Activated CD4-positive, alpha-beta T cell treated with anti-CD3 and anti-CD28 coated beads, Interleukin-2, amount 50 U/mL, for 16 hours (primary cell): Measurements from ENCODE around the gene ZNF454.

Experiments used
- DNase-seq: peaks from one replicate; pipeline ENCODE4 v3.0.0-alpha.2; 2020

ZNF454 gene

DNA sequence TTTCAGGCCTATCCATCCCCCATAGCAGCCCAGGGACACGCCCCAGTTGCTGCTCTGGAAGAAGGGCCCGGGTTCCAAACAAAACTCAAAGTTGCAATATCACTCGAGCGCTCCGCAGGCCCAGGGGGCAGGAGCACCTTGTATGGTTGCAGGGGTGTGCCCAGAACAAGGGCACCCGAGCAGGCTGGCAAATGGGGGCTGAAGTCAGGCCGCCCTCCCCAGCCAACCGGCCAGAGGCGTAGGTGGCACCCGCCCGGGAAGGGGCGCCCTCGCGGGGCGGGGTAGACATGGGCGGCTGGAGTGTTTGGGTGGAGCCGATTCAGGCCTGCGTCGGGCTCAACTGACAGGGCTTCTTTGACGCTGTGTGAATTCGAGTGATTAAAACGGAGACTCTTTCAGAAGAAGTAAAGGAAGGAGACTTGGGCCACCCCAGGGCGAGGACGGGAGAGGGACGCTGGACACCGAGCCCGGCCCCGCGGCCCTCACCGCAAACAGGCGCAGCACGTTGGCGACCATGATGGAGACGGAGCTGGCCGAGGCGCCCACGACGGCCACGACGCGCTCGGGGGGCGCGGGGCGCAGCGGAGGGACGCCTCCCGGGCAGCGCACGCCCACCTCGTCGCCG lies 53.1 kb downstream of the ZNF454 start:
- DNase-seq, result no peak

GRCh38 chr5:178994580-178995340 lies 53.8 kb downstream of the ZNF454 start, which contains the start of gene GRM6:
Gene GRM6 (minus strand): TSS chr5:178995320. CDS start chr5:178994944, 376 bp downstream.
- DNase-seq, result no peak

DNA sequence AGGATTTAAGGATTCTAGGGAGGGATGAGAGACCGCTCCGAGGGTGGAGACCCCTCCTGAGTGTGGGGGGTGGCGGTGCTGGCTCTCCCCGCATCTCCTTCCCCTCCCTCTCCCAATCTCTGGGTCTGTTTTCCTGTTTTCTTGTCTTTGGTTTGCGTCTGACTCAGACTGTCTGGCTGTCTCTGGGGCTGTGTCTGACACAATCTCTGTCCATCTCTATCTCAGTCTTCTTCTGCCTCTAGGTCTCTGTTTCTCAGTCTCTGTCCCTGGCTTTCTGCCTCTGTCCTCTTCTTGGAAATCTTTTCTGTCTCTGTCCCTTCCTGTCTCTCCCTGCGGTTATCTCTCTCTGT lies 54.3 kb downstream of the ZNF454 start:
- DNase-seq, result no peak

GRCh38 chr5:178996156-178996555 lies 55.2 kb downstream of the ZNF454 start:
- DNase-seq, result no peak

GRCh38 chr5:178997191-178997590 lies 56.2 kb downstream of the ZNF454 start:
- no peak for DNase-seq

- no peak for DNase-seq
Observed at GRCh38 chr5:178998441-178998840, 57.4 kb downstream of the ZNF454 start.

GRCh38 chr5:179006564-179006963 lies 65.6 kb downstream of the ZNF454 start:
- no peak for DNase-seq

DNA sequence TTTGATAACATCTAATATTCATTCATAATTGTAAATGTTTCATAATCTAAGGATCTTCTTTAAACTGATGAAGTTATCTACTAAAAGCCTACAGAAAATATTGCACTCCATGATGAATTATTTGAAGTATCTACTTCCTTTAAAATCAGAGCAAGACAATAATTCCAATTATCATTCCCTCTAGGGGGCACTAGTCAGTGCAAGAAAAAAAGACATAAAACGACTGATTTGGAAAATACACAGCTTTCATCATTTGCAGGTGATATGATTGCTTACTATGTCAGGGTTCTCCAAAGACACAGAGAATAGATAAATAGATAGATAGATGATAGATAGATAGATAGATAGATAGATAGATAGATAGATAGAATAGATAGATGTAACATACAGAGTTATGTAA lies 67.7 kb downstream of the ZNF454 start:
- DNase-seq, result no peak
